GM23338 (cell line): Measurements from ENCODE around the gene GRM5. TPM values are rescaled to one million over a fixed set of nuclear protein-coding genes. Genes with fewer than 3 reads are reported as not detected.

ENCODE experiments used
- ATAC-seq: fragments of 200-7000 bp; cut with Tn5 transposase; 3 replicates; pipeline ENCODE4 v1.9.1; 2020
- DNase-seq: peaks from one replicate; pipeline ENCODE4 v3.0.0-alpha.2; 2015; ENCODE audit warnings: low spot score
- H2AFZ ChIP-seq: fragments of 200-600 bp; sonication (generic); 2 replicates; pipeline ENCODE4 v1.8.0; 2016; ENCODE audit warnings: antibody characterized with exemption, mild to moderate bottlenecking, moderate library complexity
- H3F3A ChIP-seq: fragments of 200-600 bp; sonication (generic); replicated peaks from 2 replicates; pipeline ENCODE4 v1.8.0; 2017; ENCODE audit warnings: antibody characterized with exemption, mixed run types, low read depth
- H3K27ac ChIP-seq: fragments of 200-600 bp; sonication (generic); 2 replicates; pipeline ENCODE4 v1.6.1; 2016; ENCODE audit warnings: low read depth
- H3K27me3 ChIP-seq: fragments of 200-600 bp; sonication (generic); 2 replicates; pipeline ENCODE4 v1.8.0; 2016; ENCODE audit warnings: mild to moderate bottlenecking, mixed run types, moderate library complexity; ENCODE audit not compliant: insufficient read depth
- H3K36me3 ChIP-seq: fragments of 200-600 bp; sonication (generic); 2 replicates; pipeline ENCODE4 v1.8.0; 2016; ENCODE audit warnings: mild to moderate bottlenecking; ENCODE audit not compliant: insufficient read depth
- H3K4me1 ChIP-seq: fragments of 200-600 bp; sonication (generic); 2 replicates; pipeline ENCODE4 v1.8.0; 2016; ENCODE audit warnings: mild to moderate bottlenecking, moderate library complexity; ENCODE audit not compliant: insufficient read depth
- H3K4me2 ChIP-seq: fragments of 200-600 bp; sonication (generic); 2 replicates; pipeline ENCODE4 v1.7.1; 2017; ENCODE audit warnings: mixed run types
- H3K4me3 ChIP-seq: fragments of 200-600 bp; sonication (generic); 2 replicates; pipeline ENCODE4 v1.6.1; 2016; ENCODE audit warnings: mixed run types
- H3K79me2 ChIP-seq: fragments of 200-600 bp; sonication (generic); replicated peaks from 2 replicates; pipeline ENCODE4 v1.8.0; 2017; ENCODE audit warnings: mild to moderate bottlenecking; ENCODE audit not compliant: insufficient read depth
- H3K9me2 ChIP-seq: fragments of 200-600 bp; sonication (generic); 2 replicates; pipeline ENCODE4 v1.8.0; 2017; ENCODE audit not compliant: insufficient read depth
- H4K20me1 ChIP-seq: fragments of 200-600 bp; sonication (generic); replicated peaks from 2 replicates; pipeline ENCODE4 v1.8.0; 2017; ENCODE audit warnings: mild to moderate bottlenecking; ENCODE audit not compliant: insufficient read depth
- H3K27ac Mint-ChIP-seq: 2 replicates; pipeline ENCODE4 v1.8.0; 2020; ENCODE audit warnings: inconsistent platforms, mild to moderate bottlenecking, moderate library complexity, mixed read lengths
- H3K27me3 Mint-ChIP-seq: 3 replicates; pipeline ENCODE4 v1.8.0; 2022; ENCODE audit warnings: low read depth, mild to moderate bottlenecking, moderate library complexity, mixed read lengths, inconsistent platforms; ENCODE audit not compliant: insufficient read depth, poor library complexity
- H3K36me3 Mint-ChIP-seq: 3 replicates; pipeline ENCODE4 v1.8.0; 2021; ENCODE audit warnings: low read depth, mild to moderate bottlenecking, inconsistent platforms, moderate library complexity, mixed read lengths
- H3K4me1 Mint-ChIP-seq: 3 replicates; pipeline ENCODE4 v1.8.0; 2020; ENCODE audit warnings: mild to moderate bottlenecking, inconsistent platforms, mixed read lengths
- H3K4me3 Mint-ChIP-seq: 3 replicates; pipeline ENCODE4 v1.8.0; 2021; ENCODE audit warnings: moderate library complexity, mild to moderate bottlenecking, inconsistent platforms, mixed read lengths
- H3K9me3 Mint-ChIP-seq: 3 replicates; pipeline ENCODE4 v1.8.0; 2020; ENCODE audit warnings: moderate library complexity, mild to moderate bottlenecking, inconsistent platforms, mixed read lengths
- EZH2 ChIP-seq: fragments of 200-600 bp; sonication (generic); IDR thresholded peaks from one replicate; pipeline ENCODE4 v1.8.0; 2017; ENCODE audit warnings: antibody characterized with exemption, mild to moderate bottlenecking, low read depth; ENCODE audit not compliant: unreplicated experiment
- EZH2phosphoT487 ChIP-seq: fragments of 200-600 bp; sonication (generic); IDR thresholded peaks from one replicate; pipeline ENCODE4 v1.8.1; 2018; ENCODE audit warnings: antibody characterized with exemption; ENCODE audit not compliant: unreplicated experiment
- ZNF114 ChIP-seq: fragments of 250-450 bp; sonication (Bioruptor Pico); IDR thresholded peaks from 2 replicates; pipeline ENCODE4 v1.5.0; 2020; ENCODE audit warnings: mild to moderate bottlenecking, moderate library complexity
- polyA plus RNA-seq: library from polyadenylated mRNA; unstranded; fragments of >200 nt; fragmentation: Nextera tagmentation; extraction: Ambion mirVana; gene quantifications from 2 replicates; pipeline ENCODE4 v1.2.1, GENCODE V29; 2016
- total RNA-seq: library from RNA; depleted of rRNA; stranded (reverse); fragments of >200 nt; shearing (Covaris generic); gene quantifications from 2 replicates; pipeline ENCODE4 v1.2.3, GENCODE V29; 2014
- TF ChIP-seq, protein P1 (sequence below), 2 experiments: fragments of 200-600 bp in 1 of 2; sonication (generic) in 1 of 2; conservative IDR thresholded peaks; 2 replicates each; pipeline versions ENCODE4 v1.5.1 to v1.6.1; 2016 to 2017; ENCODE audit warnings: antibody characterized with exemption in 2 of 2, low read depth in 2 of 2, mild to moderate bottlenecking in 2 of 2, moderate library complexity in 1 of 2
- TF ChIP-seq, protein P2 (sequence below): fragments of 250-450 bp; sonication (Bioruptor Pico); IDR thresholded peaks from 2 replicates; pipeline ENCODE4 v1.5.0; 2020; ENCODE audit warnings: mild to moderate bottlenecking, moderate library complexity

Gene GRM5
- total and polyA plus RNA-seq, 2 experiments from 2014 or later, result 0.23 to 0.45 TPM

DNA sequence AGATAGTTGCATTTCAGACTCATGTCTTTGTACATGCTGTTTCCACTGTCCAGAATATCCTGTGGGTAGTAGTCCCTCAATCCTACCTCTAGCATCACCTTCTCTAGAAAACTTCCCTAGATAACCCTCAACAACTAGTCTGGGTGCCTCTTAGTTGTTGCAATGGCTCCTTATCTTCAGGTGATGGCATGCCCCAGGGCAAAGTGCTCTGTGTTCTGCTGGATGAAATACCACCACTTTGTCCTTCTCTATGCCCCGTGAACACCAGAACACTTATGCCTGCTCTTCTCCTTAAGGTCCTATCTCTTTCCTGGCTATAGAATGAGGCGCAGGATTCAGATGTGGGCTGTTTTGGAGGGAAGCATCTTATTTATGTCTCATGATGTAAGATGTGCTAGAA lies 569.9 kb downstream of the GRM5 start (continued):
- TF ChIP-seq, protein P1, sequence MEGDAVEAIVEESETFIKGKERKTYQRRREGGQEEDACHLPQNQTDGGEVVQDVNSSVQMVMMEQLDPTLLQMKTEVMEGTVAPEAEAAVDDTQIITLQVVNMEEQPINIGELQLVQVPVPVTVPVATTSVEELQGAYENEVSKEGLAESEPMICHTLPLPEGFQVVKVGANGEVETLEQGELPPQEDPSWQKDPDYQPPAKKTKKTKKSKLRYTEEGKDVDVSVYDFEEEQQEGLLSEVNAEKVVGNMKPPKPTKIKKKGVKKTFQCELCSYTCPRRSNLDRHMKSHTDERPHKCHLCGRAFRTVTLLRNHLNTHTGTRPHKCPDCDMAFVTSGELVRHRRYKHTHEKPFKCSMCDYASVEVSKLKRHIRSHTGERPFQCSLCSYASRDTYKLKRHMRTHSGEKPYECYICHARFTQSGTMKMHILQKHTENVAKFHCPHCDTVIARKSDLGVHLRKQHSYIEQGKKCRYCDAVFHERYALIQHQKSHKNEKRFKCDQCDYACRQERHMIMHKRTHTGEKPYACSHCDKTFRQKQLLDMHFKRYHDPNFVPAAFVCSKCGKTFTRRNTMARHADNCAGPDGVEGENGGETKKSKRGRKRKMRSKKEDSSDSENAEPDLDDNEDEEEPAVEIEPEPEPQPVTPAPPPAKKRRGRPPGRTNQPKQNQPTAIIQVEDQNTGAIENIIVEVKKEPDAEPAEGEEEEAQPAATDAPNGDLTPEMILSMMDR (conservative IDR thresholded peaks at IDR 0.05; ENCODE audit: low read depth in 2 of 2), result no peak
- TF ChIP-seq ZNF114 (no peak), EZH2phosphoT487 (no peak), EZH2 (no peak)

DNA sequence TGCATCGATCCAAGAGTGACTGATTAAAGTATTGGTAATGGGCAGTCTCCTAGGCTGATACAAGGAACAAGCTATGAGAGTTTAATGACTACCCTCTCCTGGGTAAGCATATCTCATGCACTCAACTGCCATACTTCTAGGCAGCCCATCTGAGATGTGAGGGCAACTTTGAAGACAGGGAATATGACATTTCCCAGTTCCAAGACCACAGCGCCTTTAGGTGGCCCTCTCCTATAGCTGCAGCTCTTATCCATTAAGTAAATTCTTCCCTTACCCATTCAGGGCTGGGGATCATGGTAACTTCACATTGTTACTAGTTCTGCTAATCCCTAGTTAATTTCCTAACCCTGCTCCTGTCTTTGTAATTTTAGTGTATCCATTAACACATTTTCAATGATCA lies 570.9 kb downstream of the GRM5 start:
- Histone ChIP-seq H3K27me3 (no peaks in the 10 kb centered on the region), H3F3A (no peaks in the 10 kb centered on the region), H3K36me3 (no peaks in the 10 kb centered on the region), H4K20me1 (no peaks in the 10 kb centered on the region), H3K4me2 (no peak overlapping the region), H3K79me2 (no peaks in the 10 kb centered on the region), H3K9me2 (no peaks in the 10 kb centered on the region; the same call in 1 of the 2 replicates), H2AFZ (peak overlapping the region; percentile 61; the same call in 1 of the 2 replicates), H3K4me1 (0 out of 2 replicates have a peak, but pooled peaks cover 9% of the 10 kb centered on the region), H3K27ac (no peak overlapping the region), H3K4me3 (no peak overlapping the region)
- H3K9me3 Mint-ChIP-seq, result no peaks in the 10 kb centered on the region
- H3K27me3 Mint-ChIP-seq, result no peaks in the 10 kb centered on the region
- no peaks in the 10 kb centered on the region for H3K36me3 Mint-ChIP-seq
- TF ChIP-seq, protein P1 (conservative IDR thresholded peaks at IDR 0.05; ENCODE audit: low read depth in 2 of 2), result peak; percentile 45 to 70
- TF ChIP-seq, protein P2, sequence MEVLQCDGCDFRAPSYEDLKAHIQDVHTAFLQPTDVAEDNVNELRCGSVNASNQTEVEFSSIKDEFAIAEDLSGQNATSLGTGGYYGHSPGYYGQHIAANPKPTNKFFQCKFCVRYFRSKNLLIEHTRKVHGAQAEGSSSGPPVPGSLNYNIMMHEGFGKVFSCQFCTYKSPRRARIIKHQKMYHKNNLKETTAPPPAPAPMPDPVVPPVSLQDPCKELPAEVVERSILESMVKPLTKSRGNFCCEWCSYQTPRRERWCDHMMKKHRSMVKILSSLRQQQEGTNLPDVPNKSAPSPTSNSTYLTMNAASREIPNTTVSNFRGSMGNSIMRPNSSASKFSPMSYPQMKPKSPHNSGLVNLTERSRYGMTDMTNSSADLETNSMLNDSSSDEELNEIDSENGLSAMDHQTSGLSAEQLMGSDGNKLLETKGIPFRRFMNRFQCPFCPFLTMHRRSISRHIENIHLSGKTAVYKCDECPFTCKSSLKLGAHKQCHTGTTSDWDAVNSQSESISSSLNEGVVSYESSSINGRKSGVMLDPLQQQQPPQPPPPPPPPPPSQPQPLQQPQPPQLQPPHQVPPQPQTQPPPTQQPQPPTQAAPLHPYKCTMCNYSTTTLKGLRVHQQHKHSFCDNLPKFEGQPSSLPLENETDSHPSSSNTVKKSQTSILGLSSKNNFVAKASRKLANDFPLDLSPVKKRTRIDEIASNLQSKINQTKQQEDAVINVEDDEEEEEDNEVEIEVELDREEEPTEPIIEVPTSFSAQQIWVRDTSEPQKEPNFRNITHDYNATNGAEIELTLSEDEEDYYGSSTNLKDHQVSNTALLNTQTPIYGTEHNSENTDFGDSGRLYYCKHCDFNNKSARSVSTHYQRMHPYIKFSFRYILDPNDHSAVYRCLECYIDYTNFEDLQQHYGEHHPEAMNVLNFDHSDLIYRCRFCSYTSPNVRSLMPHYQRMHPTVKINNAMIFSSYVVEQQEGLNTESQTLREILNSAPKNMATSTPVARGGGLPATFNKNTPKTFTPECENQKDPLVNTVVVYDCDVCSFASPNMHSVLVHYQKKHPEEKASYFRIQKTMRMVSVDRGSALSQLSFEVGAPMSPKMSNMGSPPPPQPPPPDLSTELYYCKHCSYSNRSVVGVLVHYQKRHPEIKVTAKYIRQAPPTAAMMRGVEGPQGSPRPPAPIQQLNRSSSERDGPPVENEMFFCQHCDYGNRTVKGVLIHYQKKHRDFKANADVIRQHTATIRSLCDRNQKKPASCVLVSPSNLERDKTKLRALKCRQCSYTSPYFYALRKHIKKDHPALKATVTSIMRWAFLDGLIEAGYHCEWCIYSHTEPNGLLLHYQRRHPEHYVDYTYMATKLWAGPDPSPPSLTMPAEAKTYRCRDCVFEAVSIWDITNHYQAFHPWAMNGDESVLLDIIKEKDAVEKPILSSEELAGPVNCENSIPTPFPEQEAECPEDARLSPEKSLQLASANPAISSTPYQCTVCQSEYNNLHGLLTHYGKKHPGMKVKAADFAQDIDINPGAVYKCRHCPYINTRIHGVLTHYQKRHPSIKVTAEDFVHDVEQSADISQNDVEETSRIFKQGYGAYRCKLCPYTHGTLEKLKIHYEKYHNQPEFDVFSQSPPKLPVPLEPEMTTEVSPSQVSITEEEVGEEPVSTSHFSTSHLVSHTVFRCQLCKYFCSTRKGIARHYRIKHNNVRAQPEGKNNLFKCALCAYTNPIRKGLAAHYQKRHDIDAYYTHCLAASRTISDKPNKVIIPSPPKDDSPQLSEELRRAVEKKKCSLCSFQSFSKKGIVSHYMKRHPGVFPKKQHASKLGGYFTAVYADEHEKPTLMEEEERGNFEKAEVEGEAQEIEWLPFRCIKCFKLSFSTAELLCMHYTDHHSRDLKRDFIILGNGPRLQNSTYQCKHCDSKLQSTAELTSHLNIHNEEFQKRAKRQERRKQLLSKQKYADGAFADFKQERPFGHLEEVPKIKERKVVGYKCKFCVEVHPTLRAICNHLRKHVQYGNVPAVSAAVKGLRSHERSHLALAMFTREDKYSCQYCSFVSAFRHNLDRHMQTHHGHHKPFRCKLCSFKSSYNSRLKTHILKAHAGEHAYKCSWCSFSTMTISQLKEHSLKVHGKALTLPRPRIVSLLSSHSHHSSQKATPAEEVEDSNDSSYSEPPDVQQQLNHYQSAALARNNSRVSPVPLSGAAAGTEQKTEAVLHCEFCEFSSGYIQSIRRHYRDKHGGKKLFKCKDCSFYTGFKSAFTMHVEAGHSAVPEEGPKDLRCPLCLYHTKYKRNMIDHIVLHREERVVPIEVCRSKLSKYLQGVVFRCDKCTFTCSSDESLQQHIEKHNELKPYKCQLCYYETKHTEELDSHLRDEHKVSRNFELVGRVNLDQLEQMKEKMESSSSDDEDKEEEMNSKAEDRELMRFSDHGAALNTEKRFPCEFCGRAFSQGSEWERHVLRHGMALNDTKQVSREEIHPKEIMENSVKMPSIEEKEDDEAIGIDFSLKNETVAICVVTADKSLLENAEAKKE, result no peak
- no peak overlapping the region for H3K27ac Mint-ChIP-seq
- DNase-seq (peak; percentile 29), ATAC-seq (peak; percentile 86)
- H3K4me1 Mint-ChIP-seq, result peaks cover 12% of the 10 kb centered on the region
- no peak overlapping the region for H3K4me3 Mint-ChIP-seq
